Neural progenitor cell (in vitro differentiated cells): ENCODE data around the gene PSAPL1. TPM values are rescaled to one million over a fixed set of nuclear protein-coding genes. Genes with fewer than 3 reads are reported as not detected.
A peak's percentile ranks its signal among the peaks of the same experiment; 100 is the strongest.

Experiments
- DNase-seq: peaks from one replicate; pipeline ENCODE4 v3.0.0-alpha.2; 2016; ENCODE audit warnings: low spot score
- H2AFZ ChIP-seq: fragments of 200-600 bp; sonication (generic); replicated peaks from 2 replicates; pipeline ENCODE4 v1.6.1; 2016; ENCODE audit warnings: antibody characterized with exemption
- H3F3A ChIP-seq: fragments of 200-600 bp; sonication (generic); 2 replicates; pipeline ENCODE4 v1.6.1; 2016; ENCODE audit warnings: antibody characterized with exemption, low read depth
- H3K27ac ChIP-seq: fragments of 200-600 bp; sonication (generic); 2 replicates; pipeline ENCODE4 v1.5.1; 2016; ENCODE audit warnings: mild to moderate bottlenecking
- H3K27me3 ChIP-seq: fragments of 200-600 bp; sonication (generic); 2 replicates; pipeline ENCODE4 v1.6.1; 2016; ENCODE audit warnings: mild to moderate bottlenecking, moderate library complexity
- H3K36me3 ChIP-seq: fragments of 200-600 bp; sonication (generic); 2 replicates; pipeline ENCODE4 v1.5.1; 2016
- H3K4me1 ChIP-seq: fragments of 200-600 bp; sonication (generic); 2 replicates; pipeline ENCODE4 v1.6.1; 2016; ENCODE audit warnings: mixed run types
- H3K4me2 ChIP-seq: fragments of 200-600 bp; sonication (generic); 2 replicates; pipeline ENCODE4 v1.6.1; 2016
- H3K4me3 ChIP-seq: fragments of 200-600 bp; sonication (generic); 2 replicates; pipeline ENCODE4 v1.5.1; 2016
- H3K79me2 ChIP-seq: fragments of 200-600 bp; sonication (generic); 2 replicates; pipeline ENCODE4 v1.6.1; 2016; ENCODE audit warnings: low read depth
- H3K9ac ChIP-seq: fragments of 200-600 bp; sonication (generic); 2 replicates; pipeline ENCODE4 v1.6.1; 2016
- H3K9me3 ChIP-seq: fragments of 200-600 bp; sonication (generic); 2 replicates; pipeline ENCODE4 v1.5.1; 2016; ENCODE audit warnings: low read depth
- H4K20me1 ChIP-seq: fragments of 200-600 bp; sonication (generic); 2 replicates; pipeline ENCODE4 v1.6.1; 2016; ENCODE audit warnings: low read depth
- H3K27ac Mint-ChIP-seq: 3 replicates; pipeline ENCODE4 v1.8.0; 2021; ENCODE audit warnings: mixed read lengths
- H3K27me3 Mint-ChIP-seq: 2 replicates; pipeline ENCODE4 v1.8.0; 2022; ENCODE audit warnings: low read depth, mild to moderate bottlenecking, inconsistent platforms, moderate library complexity, mixed read lengths; ENCODE audit not compliant: insufficient read depth
- H3K36me3 Mint-ChIP-seq: 3 replicates; pipeline ENCODE4 v1.8.0; 2021; ENCODE audit warnings: mixed read lengths
- H3K4me1 Mint-ChIP-seq: 3 replicates; pipeline ENCODE4 v1.8.0; 2021; ENCODE audit warnings: mixed read lengths
- H3K4me3 Mint-ChIP-seq: 3 replicates; pipeline ENCODE4 v1.8.0; 2021; ENCODE audit warnings: mild to moderate bottlenecking, moderate library complexity, mixed read lengths
- H3K9me3 Mint-ChIP-seq: 3 replicates; pipeline ENCODE4 v1.8.0; 2020; ENCODE audit warnings: mixed read lengths
- CTCF ChIP-seq: fragments of 200-600 bp; sonication (generic); IDR thresholded peaks from 2 replicates; pipeline ENCODE4 v1.5.1; 2017; ENCODE audit warnings: antibody characterized with exemption, mild to moderate bottlenecking
- EZH2 ChIP-seq: fragments of 200-600 bp; sonication (generic); IDR thresholded peaks from 2 replicates; pipeline ENCODE4 v1.6.1; 2017; ENCODE audit warnings: antibody characterized with exemption, mild to moderate bottlenecking, moderate library complexity
- EZH2phosphoT487 ChIP-seq: fragments of 200-600 bp; sonication (generic); IDR thresholded peaks from 2 replicates; pipeline ENCODE4 v1.6.1; 2017; ENCODE audit warnings: antibody characterized with exemption
- microRNA-seq: library from miRNA; unstranded; fragments of <30 nt; microRNA quantifications from one replicate; pipeline ENCODE4, GENCODE V29; 2016
- small RNA-seq: library from RNA; depleted of rRNA; stranded (forward); fragments of <200 nt; gene quantifications from one replicate; pipeline ENCODE3, GENCODE V24; 2015
- total RNA-seq: library from RNA; depleted of rRNA; stranded (reverse); fragments of >200 nt; gene quantifications from 2 replicates; pipeline ENCODE4 v1.2.3, GENCODE V29; 2015; ENCODE audit warnings: low replicate concordance

PSAPL1 gene
- total RNA-seq, 1 donor from 2014 or later = not detected

- Mint-ChIP-seq H3K4me3 (no peak overlapping the region), H3K9me3 (no peaks in the 10 kb centered on the region), H3K27me3 (peaks cover 2% of the 10 kb centered on the region), H3K36me3 (no peaks in the 10 kb centered on the region), H3K27ac (no peak overlapping the region), H3K4me1 (peaks cover 30% of the 10 kb centered on the region)
- no peaks in the 10 kb centered on the region for H3K79me2 ChIP-seq
- peaks cover 3% of the 10 kb centered on the region for H3F3A ChIP-seq
- H3K27me3 ChIP-seq = no peaks in the 10 kb centered on the region
- no peaks in the 10 kb centered on the region for H3K36me3 ChIP-seq
- no peak overlapping the region for H3K9ac ChIP-seq
- H3K27ac ChIP-seq = no peak overlapping the region
- H4K20me1 ChIP-seq = no peaks in the 10 kb centered on the region
- peaks cover 14% of the 10 kb centered on the region for H3K4me1 ChIP-seq
- no peak for TF ChIP-seq CTCF
- no peak for TF ChIP-seq EZH2phosphoT487
- TF ChIP-seq EZH2 = no peak
- H2AFZ ChIP-seq = no peak overlapping the region
- H3K4me3 ChIP-seq = no peak overlapping the region
- no peaks in the 10 kb centered on the region for H3K9me3 ChIP-seq
- H3K4me2 ChIP-seq = no peak overlapping the region
- no peak for DNase-seq
These were observed 52.1 kb downstream of the PSAPL1 start for GRCh38 chr4:7382634-7383014.

- no peak overlapping the region for H3K27ac Mint-ChIP-seq
- H3K9ac ChIP-seq = no peak overlapping the region
- DNase-seq = no peak
- H3K4me3 Mint-ChIP-seq = no peak overlapping the region
- no peaks in the 10 kb centered on the region for H3K9me3 Mint-ChIP-seq
- H3K36me3 Mint-ChIP-seq = no peaks in the 10 kb centered on the region
- H3K4me1 Mint-ChIP-seq = peaks cover 30% of the 10 kb centered on the region
- H3K4me3 ChIP-seq = no peak overlapping the region
- no peaks in the 10 kb centered on the region for H3K27me3 ChIP-seq
- H4K20me1 ChIP-seq = no peaks in the 10 kb centered on the region
- no peak overlapping the region for H2AFZ ChIP-seq
- H3K27ac ChIP-seq = no peak overlapping the region
- TF ChIP-seq EZH2phosphoT487 = no peak
- TF ChIP-seq CTCF = no peak
- TF ChIP-seq EZH2 = no peak
- peaks cover 3% of the 10 kb centered on the region for H3F3A ChIP-seq
- peaks cover 14% of the 10 kb centered on the region for H3K4me1 ChIP-seq
- no peaks in the 10 kb centered on the region for H3K79me2 ChIP-seq
- H3K4me2 ChIP-seq = no peak overlapping the region
- H3K9me3 ChIP-seq = no peaks in the 10 kb centered on the region
- no peaks in the 10 kb centered on the region for H3K36me3 ChIP-seq
- peaks cover 2% of the 10 kb centered on the region for H3K27me3 Mint-ChIP-seq
These were observed 52.7 kb downstream of the PSAPL1 start for GRCh38 chr4:7381890-7382633.

GRCh38 chr4:7381221-7381889 is 53.4 kb downstream of the PSAPL1 start:
- no peak for TF ChIP-seq EZH2phosphoT487
- no peak for TF ChIP-seq CTCF
- no peak for TF ChIP-seq EZH2
- Mint-ChIP-seq H3K27me3 (peaks cover 2% of the 10 kb centered on the region), H3K36me3 (no peaks in the 10 kb centered on the region), H3K9me3 (no peaks in the 10 kb centered on the region), H3K27ac (peak overlapping the region; percentile 70), H3K4me3 (peak overlapping the region; percentile 60), H3K4me1 (peaks cover 30% of the 10 kb centered on the region)
- no peaks in the 10 kb centered on the region for H3K36me3 ChIP-seq
- H3K4me1 ChIP-seq = peaks cover 14% of the 10 kb centered on the region
- no peak overlapping the region for H3K4me3 ChIP-seq
- no peak overlapping the region for H3K9ac ChIP-seq
- no peak overlapping the region for H3K4me2 ChIP-seq
- H3F3A ChIP-seq = peaks cover 3% of the 10 kb centered on the region
- H4K20me1 ChIP-seq = no peaks in the 10 kb centered on the region
- H2AFZ ChIP-seq = no peak overlapping the region
- H3K79me2 ChIP-seq = no peaks in the 10 kb centered on the region
- DNase-seq = no peak
- H3K9me3 ChIP-seq = no peaks in the 10 kb centered on the region
- no peaks in the 10 kb centered on the region for H3K27me3 ChIP-seq
- no peak overlapping the region for H3K27ac ChIP-seq

Small RNAs within 50 kb of the gene (microRNA-seq; reads per million reads assigned to microRNA genes)
- gene MIR4274 = not detected

Small RNAs within 50 kb of the gene (small RNA-seq; reads per million reads assigned to genes)
- not detected for gene MIR4274

Other genes starting within 250 kb of the PSAPL1 start
- 5.2 and 12.9 TPM in 2 replicates for gene SORCS2, start 242.4 kb downstream of the PSAPL1 start, total RNA-seq